KMS-11 (cell line): Measurements from ENCODE around the gene FAM219A.

Experiments
- H2AFZ ChIP-seq: fragments of 200-600 bp; sonication (generic); 2 replicates; pipeline ENCODE4 v1.6.1; 2016; ENCODE audit warnings: antibody characterized with exemption, mixed run types, low read depth
- H3K27ac ChIP-seq: fragments of 200-600 bp; sonication (generic); 2 replicates; pipeline ENCODE4 v1.6.1; 2016; ENCODE audit warnings: mild to moderate bottlenecking, mixed run types
- H3K27me3 ChIP-seq: fragments of 200-600 bp; sonication (generic); 2 replicates; pipeline ENCODE4 v1.6.1; 2017; ENCODE audit warnings: mild to moderate bottlenecking, low read depth, mixed run types, moderate library complexity; ENCODE audit not compliant: insufficient read depth
- H3K36me3 ChIP-seq: fragments of 200-600 bp; sonication (generic); 2 replicates; pipeline ENCODE4 v1.6.1; 2017; ENCODE audit warnings: mild to moderate bottlenecking, mixed run types; ENCODE audit not compliant: insufficient read depth
- H3K4me1 ChIP-seq: fragments of 200-600 bp; sonication (generic); 2 replicates; pipeline ENCODE4 v1.6.1; 2016; ENCODE audit warnings: mild to moderate bottlenecking, low read depth, mixed run types; ENCODE audit not compliant: poor library complexity, severe bottlenecking
- H3K4me2 ChIP-seq: fragments of 200-600 bp; sonication (generic); 2 replicates; pipeline ENCODE4 v1.7.0; 2016; ENCODE audit warnings: mild to moderate bottlenecking, mixed run types
- H3K4me3 ChIP-seq: fragments of 200-600 bp; sonication (generic); IDR thresholded peaks from 2 replicates; pipeline ENCODE4 v1.6.1; 2017; ENCODE audit warnings: low read depth, low read length, mixed read lengths; ENCODE audit not compliant: insufficient read depth
- H3K79me2 ChIP-seq: fragments of 200-600 bp; sonication (generic); 2 replicates; pipeline ENCODE4 v1.6.1; 2016; ENCODE audit warnings: low read depth, mixed run types; ENCODE audit not compliant: insufficient read depth
- H3K9ac ChIP-seq: fragments of 200-600 bp; sonication (generic); 2 replicates; pipeline ENCODE4 v1.6.1; 2016; ENCODE audit warnings: mild to moderate bottlenecking, mixed run types
- H4K20me1 ChIP-seq: fragments of 200-600 bp; sonication (generic); 2 replicates; pipeline ENCODE4 v1.6.1; 2016; ENCODE audit warnings: mild to moderate bottlenecking, mixed run types; ENCODE audit not compliant: insufficient read depth
- TF ChIP-seq, protein P1 (sequence below): fragments of 200-600 bp; sonication (generic); conservative IDR thresholded peaks from 2 replicates; pipeline ENCODE4 v1.6.1; 2017; ENCODE audit warnings: low read depth, mild to moderate bottlenecking, antibody characterized with exemption, low read length, moderate library complexity, mixed read lengths

The FAM219A gene

DNA sequence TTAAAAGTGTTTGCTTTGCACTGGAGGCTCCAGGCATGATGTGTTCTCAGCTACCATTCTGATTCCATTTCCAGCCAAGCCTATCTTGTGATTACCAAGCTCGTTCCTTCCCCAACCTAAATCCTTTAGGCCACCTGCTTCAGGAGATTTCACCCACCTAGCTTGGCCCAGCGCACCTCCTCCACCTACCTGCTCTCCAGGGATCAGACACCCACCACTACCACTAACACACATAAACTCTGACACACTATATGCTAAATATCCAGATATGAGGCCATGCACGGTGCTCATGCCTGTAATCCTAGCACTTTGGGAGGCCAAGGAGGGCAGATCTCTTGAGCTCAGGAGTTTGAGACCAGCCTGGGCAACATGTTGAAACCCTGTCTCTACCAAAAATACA is 84.0 kb downstream of the FAM219A start:
- Histone ChIP-seq H3K4me1 (peaks cover 13% of the 10 kb centered on the region), H3K9ac (no peak overlapping the region), H3K36me3 (no peaks in the 10 kb centered on the region), H3K4me2 (no peak overlapping the region), H3K27ac (no peak overlapping the region), H4K20me1 (no peaks in the 10 kb centered on the region), H2AFZ (no peak overlapping the region), H3K4me3 (no peak overlapping the region), H3K79me2 (no peaks in the 10 kb centered on the region), H3K27me3 (no peaks in the 10 kb centered on the region)
- TF ChIP-seq, protein P1, sequence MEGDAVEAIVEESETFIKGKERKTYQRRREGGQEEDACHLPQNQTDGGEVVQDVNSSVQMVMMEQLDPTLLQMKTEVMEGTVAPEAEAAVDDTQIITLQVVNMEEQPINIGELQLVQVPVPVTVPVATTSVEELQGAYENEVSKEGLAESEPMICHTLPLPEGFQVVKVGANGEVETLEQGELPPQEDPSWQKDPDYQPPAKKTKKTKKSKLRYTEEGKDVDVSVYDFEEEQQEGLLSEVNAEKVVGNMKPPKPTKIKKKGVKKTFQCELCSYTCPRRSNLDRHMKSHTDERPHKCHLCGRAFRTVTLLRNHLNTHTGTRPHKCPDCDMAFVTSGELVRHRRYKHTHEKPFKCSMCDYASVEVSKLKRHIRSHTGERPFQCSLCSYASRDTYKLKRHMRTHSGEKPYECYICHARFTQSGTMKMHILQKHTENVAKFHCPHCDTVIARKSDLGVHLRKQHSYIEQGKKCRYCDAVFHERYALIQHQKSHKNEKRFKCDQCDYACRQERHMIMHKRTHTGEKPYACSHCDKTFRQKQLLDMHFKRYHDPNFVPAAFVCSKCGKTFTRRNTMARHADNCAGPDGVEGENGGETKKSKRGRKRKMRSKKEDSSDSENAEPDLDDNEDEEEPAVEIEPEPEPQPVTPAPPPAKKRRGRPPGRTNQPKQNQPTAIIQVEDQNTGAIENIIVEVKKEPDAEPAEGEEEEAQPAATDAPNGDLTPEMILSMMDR = no peak

DNA sequence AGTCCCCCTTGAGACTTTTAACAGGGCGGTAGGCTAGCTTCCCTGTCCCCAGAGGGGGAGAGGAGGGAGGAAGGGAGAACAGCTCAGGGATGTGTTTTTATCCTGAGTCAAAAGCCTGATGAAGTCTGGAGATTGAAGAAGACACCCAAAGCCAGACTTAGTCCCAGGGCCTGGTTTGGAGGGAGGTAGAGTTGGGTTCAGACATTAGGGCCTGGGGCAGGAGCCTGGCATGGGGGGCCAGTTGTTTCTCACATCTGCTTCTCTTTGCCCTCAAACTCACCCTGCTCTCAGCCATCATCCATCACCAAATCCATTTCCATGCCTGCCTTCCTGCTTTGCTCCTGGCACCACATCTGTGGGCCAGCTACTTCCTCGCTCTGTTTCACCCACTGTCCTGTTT is 84.6 kb downstream of the FAM219A start:
- Histone ChIP-seq H3K4me1 (peaks cover 9% of the 10 kb centered on the region), H2AFZ (no peak overlapping the region), H4K20me1 (no peaks in the 10 kb centered on the region), H3K4me2 (no peak overlapping the region), H3K9ac (no peak overlapping the region), H3K36me3 (no peaks in the 10 kb centered on the region), H3K27ac (no peak overlapping the region), H3K27me3 (no peaks in the 10 kb centered on the region), H3K4me3 (no peak overlapping the region), H3K79me2 (no peaks in the 10 kb centered on the region)
- TF ChIP-seq, protein P1 = no peak

DNA sequence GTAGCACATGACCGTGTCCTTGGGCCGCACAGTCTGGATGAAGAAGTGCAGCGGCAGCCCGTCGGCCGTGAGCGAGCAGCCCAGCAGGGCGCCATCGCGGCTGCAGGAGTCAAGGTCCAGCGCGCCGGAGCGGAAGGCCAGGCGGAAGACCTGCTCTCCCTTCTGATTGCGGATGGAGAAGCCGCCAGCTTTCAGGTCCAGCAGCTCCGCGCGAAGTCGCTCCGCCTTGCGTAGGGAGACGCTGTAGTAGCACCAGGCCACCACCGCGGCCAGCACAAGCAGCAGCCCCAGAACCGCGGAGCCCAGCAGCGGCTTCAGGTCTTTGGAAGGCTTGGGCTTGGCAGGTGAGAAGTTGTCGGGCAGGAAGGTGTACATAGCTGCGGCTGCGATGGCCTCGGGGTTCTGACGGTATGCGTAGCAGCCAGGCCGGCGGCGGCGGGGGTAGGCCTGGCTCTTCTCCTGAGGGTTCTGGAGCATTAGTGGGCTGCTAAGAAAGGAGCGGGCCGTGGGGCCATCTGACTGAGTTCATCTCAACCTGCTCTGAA is 85.8 kb downstream of the FAM219A start:
- no peaks in the 10 kb centered on the region for H4K20me1 ChIP-seq
- H3K4me3 ChIP-seq = no peak overlapping the region
- TF ChIP-seq, protein P1 = no peak
- H3K4me2 ChIP-seq = no peak overlapping the region
- H3K79me2 ChIP-seq = no peaks in the 10 kb centered on the region
- H3K27ac ChIP-seq = no peak overlapping the region
- no peaks in the 10 kb centered on the region for H3K36me3 ChIP-seq
- no peak overlapping the region for H2AFZ ChIP-seq
- H3K27me3 ChIP-seq = no peaks in the 10 kb centered on the region
- peaks cover 9% of the 10 kb centered on the region for H3K4me1 ChIP-seq
- no peak overlapping the region for H3K9ac ChIP-seq

DNA sequence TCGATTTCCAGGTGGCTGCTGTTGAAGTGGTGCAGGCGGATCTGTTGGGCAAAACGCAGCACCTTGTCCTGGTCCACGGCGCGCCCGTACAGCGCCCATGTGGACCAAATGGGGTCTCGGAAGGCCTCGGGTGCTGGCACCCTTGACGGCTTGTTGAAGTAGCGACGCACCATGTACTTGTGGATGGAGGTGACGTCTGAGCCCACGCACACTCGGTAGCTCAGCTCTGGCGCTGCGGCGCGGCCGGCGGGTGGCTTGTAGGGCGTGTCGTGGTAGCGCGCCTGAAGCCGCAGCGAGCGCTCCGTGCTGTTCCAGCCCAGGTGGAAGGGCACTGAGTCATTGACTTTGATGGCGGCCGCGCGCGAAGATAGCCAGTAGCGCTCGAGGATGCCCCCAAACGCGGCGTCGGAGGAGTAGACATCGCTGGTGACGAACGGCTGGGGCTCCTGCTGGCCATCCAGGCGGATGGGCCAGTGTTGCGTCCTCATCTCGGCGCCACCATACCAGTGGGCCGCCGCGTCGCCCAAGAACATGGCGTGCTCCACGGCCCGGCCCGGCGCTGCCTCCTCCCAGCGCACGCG is 86.4 kb downstream of the FAM219A start:
- H3K27me3 ChIP-seq = no peaks in the 10 kb centered on the region
- TF ChIP-seq, protein P1 = no peak
- no peaks in the 10 kb centered on the region for H3K79me2 ChIP-seq
- H3K9ac ChIP-seq = no peak overlapping the region
- H3K36me3 ChIP-seq = no peaks in the 10 kb centered on the region
- H3K4me3 ChIP-seq = no peak overlapping the region
- H3K27ac ChIP-seq = no peak overlapping the region
- no peak overlapping the region for H2AFZ ChIP-seq
- peaks cover 9% of the 10 kb centered on the region for H3K4me1 ChIP-seq
- no peak overlapping the region for H3K4me2 ChIP-seq
- no peaks in the 10 kb centered on the region for H4K20me1 ChIP-seq
